ENCODE results near the gene SRGAP1. TPM values are rescaled to one million over a fixed set of nuclear protein-coding genes. Genes with fewer than 3 reads are reported as not detected.
"Not testable (repeated sequence)": the region's sequence is repeated elsewhere in the genome, so short reads cannot be mapped to it uniquely, and the experiment has no call there.

Gene SRGAP1
- total RNA-seq, 4 donors from 2014 or later, result 7.6 to 17.5 (median 14.6) TPM

DNA sequence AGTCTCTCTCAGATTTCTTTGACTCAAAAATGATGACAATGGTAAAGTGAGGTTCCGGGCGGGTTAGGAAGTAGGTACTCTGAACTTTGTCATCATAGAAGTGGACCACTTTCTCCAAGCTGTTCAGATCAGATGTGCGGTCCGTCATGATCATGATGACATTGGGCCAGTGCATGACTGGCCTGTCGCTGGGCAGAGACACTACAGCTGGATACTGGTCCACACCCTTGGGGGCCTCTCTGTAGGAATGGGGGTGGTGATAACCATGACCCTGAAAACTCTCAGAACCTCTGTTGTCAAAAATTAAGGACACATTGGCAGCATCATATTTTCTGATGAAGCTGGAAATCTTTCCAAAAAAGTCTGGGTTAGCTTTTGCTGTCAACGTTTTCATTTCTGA, 349.4 kb downstream of the SRGAP1 start:
- no peak for DNase-seq (ENCODE audit: extremely low spot score)
- no peak overlapping the region for H3K4me3 ChIP-seq
- no peak overlapping the region for H3K27ac ChIP-seq (replicated peaks in 1 of 4)
- H3K36me3 ChIP-seq, result peaks cover 9 to 14% (median 12%) of the 10 kb centered on the region in 4 donors
- intact Hi-C loops (cut with DNase I), result no loop called here
- no peaks in the 10 kb centered on the region for H3K9me3 ChIP-seq
- no peaks in the 10 kb centered on the region for H3K27me3 ChIP-seq
- no peak for TF ChIP-seq EP300 (IDR thresholded peaks at IDR 0.05)
- H3K4me1 ChIP-seq, result no peaks in the 10 kb centered on the region
- 94% methylated on average over 6 of the region's 6 CpGs for WGBS

- peaks cover 9 to 14% (median 12%) of the 10 kb centered on the region in 4 donors for H3K36me3 ChIP-seq
- no peak overlapping the region for H3K4me3 ChIP-seq
- 85% methylated on average over 7 of the region's 7 CpGs for WGBS
- no peaks in the 10 kb centered on the region for H3K27me3 ChIP-seq
- no peaks in the 10 kb centered on the region for H3K9me3 ChIP-seq
- H3K4me1 ChIP-seq, result no peaks in the 10 kb centered on the region
- no peak for DNase-seq (ENCODE audit: extremely low spot score)
- H3K27ac ChIP-seq (replicated peaks in 1 of 4), result no peak overlapping the region
- intact Hi-C loops (cut with DNase I), result no loop called here
- no peak for TF ChIP-seq POLR2AphosphoS5 (IDR thresholded peaks at IDR 0.05)
- TF ChIP-seq POLR2A (IDR thresholded peaks at IDR 0.05; ENCODE audit: low read depth), result no peak
- TF ChIP-seq, protein P1, sequence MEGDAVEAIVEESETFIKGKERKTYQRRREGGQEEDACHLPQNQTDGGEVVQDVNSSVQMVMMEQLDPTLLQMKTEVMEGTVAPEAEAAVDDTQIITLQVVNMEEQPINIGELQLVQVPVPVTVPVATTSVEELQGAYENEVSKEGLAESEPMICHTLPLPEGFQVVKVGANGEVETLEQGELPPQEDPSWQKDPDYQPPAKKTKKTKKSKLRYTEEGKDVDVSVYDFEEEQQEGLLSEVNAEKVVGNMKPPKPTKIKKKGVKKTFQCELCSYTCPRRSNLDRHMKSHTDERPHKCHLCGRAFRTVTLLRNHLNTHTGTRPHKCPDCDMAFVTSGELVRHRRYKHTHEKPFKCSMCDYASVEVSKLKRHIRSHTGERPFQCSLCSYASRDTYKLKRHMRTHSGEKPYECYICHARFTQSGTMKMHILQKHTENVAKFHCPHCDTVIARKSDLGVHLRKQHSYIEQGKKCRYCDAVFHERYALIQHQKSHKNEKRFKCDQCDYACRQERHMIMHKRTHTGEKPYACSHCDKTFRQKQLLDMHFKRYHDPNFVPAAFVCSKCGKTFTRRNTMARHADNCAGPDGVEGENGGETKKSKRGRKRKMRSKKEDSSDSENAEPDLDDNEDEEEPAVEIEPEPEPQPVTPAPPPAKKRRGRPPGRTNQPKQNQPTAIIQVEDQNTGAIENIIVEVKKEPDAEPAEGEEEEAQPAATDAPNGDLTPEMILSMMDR (IDR thresholded peaks at IDR 0.05), result no peak
- TF ChIP-seq EP300 (IDR thresholded peaks at IDR 0.05), result no peak
These were observed 350.0 kb downstream of the SRGAP1 start for GRCh38 chr12:64194333-64195149.

DNA sequence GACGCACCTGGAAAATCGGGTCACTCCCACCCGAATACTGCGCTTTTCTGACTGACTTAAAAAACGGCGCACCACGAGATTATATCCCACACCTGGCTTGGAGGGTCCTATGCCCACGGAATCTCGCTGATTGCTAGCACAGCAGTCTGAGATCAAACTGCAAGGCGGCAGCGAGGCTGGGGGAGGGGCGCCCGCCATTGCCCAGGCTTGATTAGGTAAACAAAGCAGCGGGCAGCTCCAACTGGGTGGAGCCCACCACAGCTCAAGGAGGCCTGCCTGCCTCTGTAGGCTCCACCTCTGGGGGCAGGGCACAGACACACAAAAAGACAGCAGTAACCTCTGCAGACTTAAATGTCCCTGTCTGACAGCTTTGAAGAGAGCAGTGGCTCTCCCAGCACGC, 351.3 kb downstream of the SRGAP1 start:
- H3K27ac ChIP-seq (replicated peaks in 1 of 4); H3K9me3 ChIP-seq; H3K4me1 ChIP-seq; intact Hi-C loops (cut with DNase I); DNase-seq (ENCODE audit: extremely low spot score); H3K27me3 ChIP-seq; H3K4me3 ChIP-seq: not testable (repeated sequence)
- no CpG with 5 or more reads among the region's 15 CpGs for WGBS
- peaks cover 9 to 14% (median 12%) of the 10 kb centered on the region in 4 donors for H3K36me3 ChIP-seq

DNA sequence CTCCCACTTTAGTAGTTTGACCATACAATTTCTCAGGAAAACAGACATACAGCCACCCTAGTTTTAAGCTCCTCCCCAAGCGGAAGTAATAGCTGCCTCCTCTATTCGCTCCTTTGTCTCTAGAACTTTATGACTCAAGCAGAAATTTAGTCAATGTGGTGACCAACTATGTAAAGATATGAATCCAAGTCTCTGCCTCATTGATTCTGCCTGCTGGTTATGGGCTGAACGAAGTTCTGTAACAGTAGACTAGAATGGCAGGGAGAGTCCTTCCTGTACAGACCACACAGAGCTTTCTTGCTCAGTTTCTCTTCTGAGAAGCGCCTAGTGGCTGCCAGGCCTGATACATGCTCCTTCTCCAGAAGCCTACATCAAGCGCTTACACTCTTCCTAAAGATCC, 358.5 kb downstream of the SRGAP1 start:
- H3K4me3 ChIP-seq, result no peak overlapping the region
- H3K36me3 ChIP-seq, result peaks cover 0 to 18% (median 8%) of the 10 kb centered on the region in 4 donors
- H3K9me3 ChIP-seq, result no peaks in the 10 kb centered on the region
- H3K4me1 ChIP-seq, result no peaks in the 10 kb centered on the region
- 93% methylated on average over 5 of the region's 5 CpGs for whole genome bisulfite sequencing
- no peak overlapping the region for H3K27ac ChIP-seq (replicated peaks in 1 of 4)
- DNase-seq (ENCODE audit: extremely low spot score), result no peak
- no peaks in the 10 kb centered on the region for H3K27me3 ChIP-seq
- intact Hi-C loops (cut with DNase I), result no loop called here
- TF ChIP-seq, protein P1 (IDR thresholded peaks at IDR 0.05), result no peak
- no peak for TF ChIP-seq POLR2A (IDR thresholded peaks at IDR 0.05; ENCODE audit: low read depth)
- TF ChIP-seq POLR2AphosphoS5 (IDR thresholded peaks at IDR 0.05), result no peak
- no peak for TF ChIP-seq EP300 (IDR thresholded peaks at IDR 0.05)

DNA sequence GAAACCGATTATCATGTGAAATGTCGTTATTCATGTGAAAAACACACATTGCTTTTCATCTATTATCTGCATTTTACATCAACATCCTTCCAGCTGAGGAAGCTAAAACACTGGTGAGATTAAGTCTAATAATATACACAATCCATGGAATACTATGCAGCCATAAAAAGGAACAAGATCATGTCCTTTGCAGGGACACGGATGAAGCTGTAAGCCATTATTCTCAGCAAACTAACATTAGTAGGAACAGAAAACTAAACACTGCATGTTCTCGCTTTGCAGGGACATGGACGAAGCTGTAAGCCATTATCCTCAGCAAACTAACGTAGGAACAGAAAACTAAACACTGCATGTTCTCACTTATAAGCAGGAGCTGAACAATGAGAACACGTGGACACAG, 359.3 kb downstream of the SRGAP1 start:
- peaks cover 0 to 18% (median 8%) of the 10 kb centered on the region in 4 donors for H3K36me3 ChIP-seq
- 58% methylated on average over 7 of the region's 7 CpGs for WGBS
- H3K9me3 ChIP-seq, result no peaks in the 10 kb centered on the region
- intact Hi-C loops (cut with DNase I), result no loop called here
- H3K27ac ChIP-seq (replicated peaks in 1 of 4), result no peak overlapping the region
- no peak overlapping the region for H3K4me3 ChIP-seq
- no peak for DNase-seq (ENCODE audit: extremely low spot score)
- TF ChIP-seq EP300 (IDR thresholded peaks at IDR 0.05) (no peak), POLR2A (IDR thresholded peaks at IDR 0.05; ENCODE audit: low read depth) (no peak), POLR2AphosphoS5 (IDR thresholded peaks at IDR 0.05) (no peak)
- TF ChIP-seq, protein P1 (IDR thresholded peaks at IDR 0.05), result no peak
- H3K27me3 ChIP-seq, result no peaks in the 10 kb centered on the region
- H3K4me1 ChIP-seq, result no peaks in the 10 kb centered on the region
